Mammary epithelial cell (primary cell): ENCODE results near the gene CHST3.

ENCODE experiments used
- EZH2 ChIP-seq: IDR thresholded peaks from 2 replicates; pipeline ENCODE4 v1.6.1; 2012; ENCODE audit warnings: low read length, inconsistent platforms, borderline replicate concordance
- TF ChIP-seq, protein P1 (sequence below), 2 donors: IDR thresholded peaks in 1 of 2; conservative IDR thresholded peaks in 1 of 2; 2 replicates each; pipeline ENCODE4 v1.5.1; 2011 to 2012; ENCODE audit warnings: inconsistent platforms in 2 of 2, low read length in 2 of 2, mild to moderate bottlenecking in 2 of 2, control low read depth in 1 of 2, low read depth in 1 of 2; ENCODE audit not compliant: insufficient read depth in 1 of 2; ENCODE audit errors: extremely low read depth in 1 of 2

GRCh38 chr10:72015841-72016240 is 51.6 kb downstream of the CHST3 start:
- TF ChIP-seq, protein P1, sequence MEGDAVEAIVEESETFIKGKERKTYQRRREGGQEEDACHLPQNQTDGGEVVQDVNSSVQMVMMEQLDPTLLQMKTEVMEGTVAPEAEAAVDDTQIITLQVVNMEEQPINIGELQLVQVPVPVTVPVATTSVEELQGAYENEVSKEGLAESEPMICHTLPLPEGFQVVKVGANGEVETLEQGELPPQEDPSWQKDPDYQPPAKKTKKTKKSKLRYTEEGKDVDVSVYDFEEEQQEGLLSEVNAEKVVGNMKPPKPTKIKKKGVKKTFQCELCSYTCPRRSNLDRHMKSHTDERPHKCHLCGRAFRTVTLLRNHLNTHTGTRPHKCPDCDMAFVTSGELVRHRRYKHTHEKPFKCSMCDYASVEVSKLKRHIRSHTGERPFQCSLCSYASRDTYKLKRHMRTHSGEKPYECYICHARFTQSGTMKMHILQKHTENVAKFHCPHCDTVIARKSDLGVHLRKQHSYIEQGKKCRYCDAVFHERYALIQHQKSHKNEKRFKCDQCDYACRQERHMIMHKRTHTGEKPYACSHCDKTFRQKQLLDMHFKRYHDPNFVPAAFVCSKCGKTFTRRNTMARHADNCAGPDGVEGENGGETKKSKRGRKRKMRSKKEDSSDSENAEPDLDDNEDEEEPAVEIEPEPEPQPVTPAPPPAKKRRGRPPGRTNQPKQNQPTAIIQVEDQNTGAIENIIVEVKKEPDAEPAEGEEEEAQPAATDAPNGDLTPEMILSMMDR (conservative IDR thresholded peaks at IDR 0.05 in 1 of 2, IDR thresholded peaks at IDR 0.05 in 1 of 2; ENCODE audit: extremely low read depth in 1 of 2, insufficient read depth in 1 of 2, low read depth in 1 of 2, low read length in 2 of 2), result no peak
- TF ChIP-seq EZH2, result no peak
